Measurements from ENCODE around the gene CNR1.

The CNR1 gene

DNA sequence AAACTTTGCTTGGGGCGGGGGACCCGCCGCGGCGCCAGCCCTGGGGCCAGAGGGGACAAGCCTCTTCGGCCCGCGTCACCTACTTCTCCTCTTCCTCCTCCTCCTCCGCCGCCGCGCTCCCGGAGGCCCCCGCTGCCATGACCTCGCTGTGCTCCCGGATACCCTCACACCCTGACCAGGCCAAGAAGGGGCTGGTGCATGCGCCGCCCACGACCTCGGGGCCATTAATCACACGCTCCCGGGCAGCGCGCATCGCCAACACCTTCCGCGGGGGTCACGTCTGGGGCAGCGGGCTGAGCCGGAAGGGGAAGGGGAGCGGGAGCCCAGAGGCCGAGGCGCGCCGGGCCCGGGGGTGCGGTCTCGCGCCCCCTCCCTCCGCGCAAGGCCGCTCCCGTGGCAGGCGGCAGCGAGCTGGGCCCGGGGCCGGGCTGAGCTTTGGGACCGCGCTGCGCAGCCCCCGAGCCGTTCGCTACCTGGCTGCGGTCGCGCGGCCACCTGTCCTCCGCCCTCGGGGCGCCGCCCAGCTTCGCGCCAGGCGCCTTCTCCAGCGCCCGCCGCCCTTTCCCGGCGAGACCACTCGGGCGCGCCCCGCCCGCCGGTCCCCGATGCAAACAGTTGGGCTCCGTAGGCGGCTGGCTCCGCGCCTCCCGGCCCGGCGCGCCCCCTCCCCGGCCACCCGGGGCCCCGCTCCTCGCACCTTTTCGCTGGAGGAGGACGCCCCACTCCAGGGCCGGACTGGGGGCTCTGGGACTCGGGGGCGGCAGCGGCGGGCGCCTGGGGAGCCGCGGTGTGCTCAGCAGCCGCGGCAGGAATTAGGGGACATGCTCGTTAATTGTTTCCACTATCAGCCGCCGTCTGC, 575 bp upstream of the CNR1 start:
- Histone ChIP-seq H3K27ac (ENCODE audit: low read depth, low read length, poor library complexity, severe bottlenecking) (peak overlapping the region; percentile 74), H3K9me2 (ENCODE audit: low read depth, low read length) (no peaks in the 10 kb centered on the region), H3K4me1 (ENCODE audit: insufficient read depth, low read length, severe bottlenecking) (peaks cover 50% of the 10 kb centered on the region), H3K79me2 (ENCODE audit: insufficient read depth, low read length) (peaks cover 40% of the 10 kb centered on the region), H3K27me3 (ENCODE audit: insufficient read depth, low read length) (no peaks in the 10 kb centered on the region), H4K20me1 (ENCODE audit: insufficient read depth, low read length) (no peaks in the 10 kb centered on the region), H2AFZ (ENCODE audit: low read length) (no peak overlapping the region), H3K36me3 (ENCODE audit: insufficient read depth, low read length) (no peaks in the 10 kb centered on the region; the same call in 1 of the 2 replicates), H3K4me2 (ENCODE audit: low read length) (peak overlapping the region; percentile 83), H3K9me3 (ENCODE audit: low read length) (no peaks in the 10 kb centered on the region), H3F3A (ENCODE audit: insufficient read depth, low read length) (no peaks in the 10 kb centered on the region), H3K9ac (ENCODE audit: low read length) (peak overlapping the region; percentile 90), H3K4me3 (ENCODE audit: low read depth, low read length, poor library complexity, severe bottlenecking) (peak overlapping the region; percentile 83)
- TF ChIP-seq CTCF (IDR thresholded peaks at IDR 0.05; ENCODE audit: low read length): no peak
- no peak for TF ChIP-seq EZH2 (IDR thresholded peaks at IDR 0.05; ENCODE audit: borderline replicate concordance, low read length)

DNA sequence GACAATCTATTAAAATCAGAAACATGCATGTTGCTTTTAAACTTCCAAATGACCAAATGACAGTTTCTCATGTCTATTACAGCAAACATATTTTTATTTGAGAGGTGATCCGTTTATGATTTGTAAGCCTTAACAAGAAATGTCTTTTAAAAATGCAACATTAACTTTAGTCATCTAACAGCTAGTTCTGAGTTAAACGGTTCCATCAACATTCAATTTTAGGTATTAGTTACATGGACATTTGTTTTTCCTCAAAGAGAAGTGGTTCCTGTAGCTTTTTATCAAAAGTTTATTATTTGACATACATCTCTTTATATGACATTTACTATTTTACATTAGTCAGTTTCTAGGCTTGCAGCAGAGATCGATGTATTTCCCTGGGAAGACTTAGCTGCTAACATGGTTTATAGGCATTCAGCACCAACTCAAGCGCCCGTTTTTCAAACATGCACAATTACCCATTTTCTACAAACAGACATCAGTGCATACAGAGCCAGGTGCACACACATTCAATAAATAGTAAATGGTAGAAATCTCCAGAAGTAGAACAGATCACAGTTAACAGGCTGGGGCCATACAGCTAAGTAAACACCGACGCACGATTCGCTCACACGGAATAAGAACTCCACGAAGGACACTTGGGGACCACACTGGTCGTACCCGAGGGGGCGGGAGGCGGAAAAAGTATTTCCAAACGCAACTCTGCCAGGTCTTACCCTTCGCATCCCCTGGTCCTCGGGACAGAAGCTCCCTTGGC, 882 bp downstream of the CNR1 start:
- Histone ChIP-seq H3K27ac (ENCODE audit: low read depth, low read length, poor library complexity, severe bottlenecking) (peak overlapping the region; percentile 74), H3K36me3 (ENCODE audit: insufficient read depth, low read length) (no peaks in the 10 kb centered on the region; the same call in 1 of the 2 replicates), H3K4me3 (ENCODE audit: low read depth, low read length, poor library complexity, severe bottlenecking) (peak overlapping the region; percentile 83), H3K9ac (ENCODE audit: low read length) (peak overlapping the region; percentile 90), H3K79me2 (ENCODE audit: insufficient read depth, low read length) (peaks cover 52% of the 10 kb centered on the region), H3K27me3 (ENCODE audit: insufficient read depth, low read length) (no peaks in the 10 kb centered on the region), H3K4me2 (ENCODE audit: low read length) (peak overlapping the region; percentile 83), H4K20me1 (ENCODE audit: insufficient read depth, low read length) (no peaks in the 10 kb centered on the region), H3K9me2 (ENCODE audit: low read depth, low read length) (no peaks in the 10 kb centered on the region), H2AFZ (ENCODE audit: low read length) (no peak overlapping the region), H3K4me1 (ENCODE audit: insufficient read depth, low read length, severe bottlenecking) (peaks cover 60% of the 10 kb centered on the region), H3F3A (ENCODE audit: insufficient read depth, low read length) (no peaks in the 10 kb centered on the region), H3K9me3 (ENCODE audit: low read length) (no peaks in the 10 kb centered on the region)
- TF ChIP-seq CTCF (IDR thresholded peaks at IDR 0.05; ENCODE audit: low read length): no peak
- no peak for TF ChIP-seq EZH2 (IDR thresholded peaks at IDR 0.05; ENCODE audit: borderline replicate concordance, low read length)

DNA sequence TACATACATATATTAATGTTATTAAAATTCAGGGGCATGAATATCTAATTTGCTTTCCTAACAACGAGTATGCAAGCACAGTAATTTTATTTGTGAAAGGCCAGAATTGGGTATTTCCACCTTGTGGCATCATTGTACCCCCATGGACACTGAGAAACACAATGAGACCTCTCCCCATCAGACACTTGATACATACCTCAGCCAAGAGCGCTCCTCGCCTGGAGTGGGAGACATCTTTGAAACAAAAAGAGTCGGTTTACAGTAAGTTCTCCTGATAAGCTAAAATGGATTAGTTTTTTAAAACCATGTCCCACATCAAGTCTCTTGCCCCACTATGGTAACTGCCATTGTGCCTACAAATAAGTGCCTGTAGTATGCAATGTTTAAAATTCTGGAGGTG, 2.1 kb downstream of the CNR1 start:
- no peaks in the 10 kb centered on the region for H4K20me1 ChIP-seq (ENCODE audit: insufficient read depth, low read length)
- TF ChIP-seq EZH2 (IDR thresholded peaks at IDR 0.05; ENCODE audit: borderline replicate concordance, low read length) (no peak), CTCF (IDR thresholded peaks at IDR 0.05; ENCODE audit: low read length) (no peak)
- H3K27me3 ChIP-seq (ENCODE audit: insufficient read depth, low read length): no peaks in the 10 kb centered on the region
- H3K9me2 ChIP-seq (ENCODE audit: low read depth, low read length): no peaks in the 10 kb centered on the region
- no peaks in the 10 kb centered on the region for H3K9me3 ChIP-seq (ENCODE audit: low read length)
- H3K9ac ChIP-seq (ENCODE audit: low read length): peak overlapping the region; percentile 90
- H3K79me2 ChIP-seq (ENCODE audit: insufficient read depth, low read length): peaks cover 58% of the 10 kb centered on the region
- H3K4me3 ChIP-seq (ENCODE audit: low read depth, low read length, poor library complexity, severe bottlenecking): peak overlapping the region; percentile 83
- H3K4me1 ChIP-seq (ENCODE audit: insufficient read depth, low read length, severe bottlenecking): peaks cover 67% of the 10 kb centered on the region
- peak overlapping the region; percentile 74 for H3K27ac ChIP-seq (ENCODE audit: low read depth, low read length, poor library complexity, severe bottlenecking)
- H3K4me2 ChIP-seq (ENCODE audit: low read length): peak overlapping the region; percentile 83
- no peak overlapping the region for H2AFZ ChIP-seq (ENCODE audit: low read length)
- H3K36me3 ChIP-seq (ENCODE audit: insufficient read depth, low read length): peaks cover 6% of the 10 kb centered on the region
- 0 out of 2 replicates have a peak, but pooled peaks cover 4% of the 10 kb centered on the region for H3F3A ChIP-seq (ENCODE audit: insufficient read depth, low read length)

Measured in OCI-LY1 (cell line).